Measurements from ENCODE around the gene EVI2B.
"Not testable (repeated sequence)": the region's sequence is repeated elsewhere in the genome, so short reads cannot be mapped to it uniquely, and the experiment has no call there.

The EVI2B gene

GRCh38 chr17:31272803-31273202 lies 41.1 kb downstream of the EVI2B start:
- no peak for DNase-seq (ENCODE audit: low read depth in 2 of 2, low spot score in 1 of 2)

- DNase-seq (ENCODE audit: low read depth in 2 of 2, low spot score in 1 of 2) = no peak
Observed at GRCh38 chr17:31272236-31272635, 41.6 kb downstream of the EVI2B start.

- no peak for DNase-seq (ENCODE audit: low read depth in 2 of 2, low spot score in 1 of 2)
Observed at GRCh38 chr17:31269578-31269983, 44.3 kb downstream of the EVI2B start.

GRCh38 chr17:31269036-31269577 lies 44.7 kb downstream of the EVI2B start:
- no peak for DNase-seq (ENCODE audit: low read depth in 2 of 2, low spot score in 1 of 2)

- DNase-seq (ENCODE audit: low read depth in 2 of 2, low spot score in 1 of 2) = no peak
Observed at GRCh38 chr17:31266042-31266441, 47.8 kb downstream of the EVI2B start.

GRCh38 chr17:31262923-31263322 lies 50.9 kb downstream of the EVI2B start:
- DNase-seq (ENCODE audit: low read depth in 2 of 2, low spot score in 1 of 2) = not testable (repeated sequence)

GRCh38 chr17:31261601-31262000 lies 52.3 kb downstream of the EVI2B start:
- no peak for DNase-seq (ENCODE audit: low read depth in 2 of 2, low spot score in 1 of 2)

- no peak for DNase-seq (ENCODE audit: low read depth in 2 of 2, low spot score in 1 of 2)
Observed at GRCh38 chr17:31260151-31260550, 53.7 kb downstream of the EVI2B start.

GRCh38 chr17:31256936-31257335 lies 56.9 kb downstream of the EVI2B start:
- DNase-seq (ENCODE audit: low read depth in 2 of 2, low spot score in 1 of 2) = no peak

- DNase-seq (ENCODE audit: low read depth in 2 of 2, low spot score in 1 of 2) = no peak
Observed at GRCh38 chr17:31254654-31255053, 59.2 kb downstream of the EVI2B start.

Data from stimulated activated CD8-positive, alpha-beta memory T cell treated with anti-CD3 and anti-CD28 coated beads, Interleukin-4, amount 100 ng/mL, for 1 hour (primary cell).